Neural progenitor cell (in vitro differentiated cells): ENCODE measurements around the gene RCSD1.

Source experiments
- EZH2 ChIP-seq: fragments of 200-600 bp; sonication (generic); IDR thresholded peaks from 2 replicates; pipeline ENCODE4 v1.6.1; 2017; ENCODE audit warnings: antibody characterized with exemption, mild to moderate bottlenecking, moderate library complexity
- EZH2phosphoT487 ChIP-seq: fragments of 200-600 bp; sonication (generic); IDR thresholded peaks from 2 replicates; pipeline ENCODE4 v1.6.1; 2017; ENCODE audit warnings: antibody characterized with exemption
- TF ChIP-seq, protein P1 (sequence below): fragments of 200-600 bp; sonication (generic); IDR thresholded peaks from 2 replicates; pipeline ENCODE4 v1.5.1; 2017; ENCODE audit warnings: antibody characterized with exemption, mild to moderate bottlenecking

DNA sequence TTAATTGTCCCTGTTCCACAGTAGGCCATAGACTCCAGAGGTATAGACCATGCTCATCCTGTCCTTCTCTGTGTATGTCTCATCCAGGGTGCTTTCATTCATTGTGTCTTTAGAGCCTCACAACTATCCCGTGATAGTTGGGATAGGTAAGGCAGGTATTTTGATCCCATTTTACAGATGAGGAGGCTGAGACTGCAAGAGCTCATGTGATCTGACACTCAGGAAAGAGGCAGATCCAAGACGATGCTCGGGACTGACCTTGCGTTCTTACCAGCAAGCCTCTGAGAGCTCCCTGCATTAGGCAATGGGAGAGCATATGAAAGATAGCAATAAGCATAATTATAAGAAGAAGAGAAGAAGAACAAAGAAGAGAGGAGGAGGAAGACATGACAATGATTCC, 42.8 kb downstream of the RCSD1 start:
- TF ChIP-seq EZH2phosphoT487 (no peak), EZH2 (no peak)
- TF ChIP-seq, protein P1, sequence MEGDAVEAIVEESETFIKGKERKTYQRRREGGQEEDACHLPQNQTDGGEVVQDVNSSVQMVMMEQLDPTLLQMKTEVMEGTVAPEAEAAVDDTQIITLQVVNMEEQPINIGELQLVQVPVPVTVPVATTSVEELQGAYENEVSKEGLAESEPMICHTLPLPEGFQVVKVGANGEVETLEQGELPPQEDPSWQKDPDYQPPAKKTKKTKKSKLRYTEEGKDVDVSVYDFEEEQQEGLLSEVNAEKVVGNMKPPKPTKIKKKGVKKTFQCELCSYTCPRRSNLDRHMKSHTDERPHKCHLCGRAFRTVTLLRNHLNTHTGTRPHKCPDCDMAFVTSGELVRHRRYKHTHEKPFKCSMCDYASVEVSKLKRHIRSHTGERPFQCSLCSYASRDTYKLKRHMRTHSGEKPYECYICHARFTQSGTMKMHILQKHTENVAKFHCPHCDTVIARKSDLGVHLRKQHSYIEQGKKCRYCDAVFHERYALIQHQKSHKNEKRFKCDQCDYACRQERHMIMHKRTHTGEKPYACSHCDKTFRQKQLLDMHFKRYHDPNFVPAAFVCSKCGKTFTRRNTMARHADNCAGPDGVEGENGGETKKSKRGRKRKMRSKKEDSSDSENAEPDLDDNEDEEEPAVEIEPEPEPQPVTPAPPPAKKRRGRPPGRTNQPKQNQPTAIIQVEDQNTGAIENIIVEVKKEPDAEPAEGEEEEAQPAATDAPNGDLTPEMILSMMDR = no peak
